PC-3 (cell line): Measurements from ENCODE around the gene CFAP57. TPM values are rescaled to one million over a fixed set of nuclear protein-coding genes. Genes with fewer than 3 reads are reported as not detected.

ENCODE experiments used
- ATAC-seq: fragments of 200-7000 bp; cut with Tn5 transposase; 2 replicates; pipeline ENCODE4 v1.9.1; 2020; ENCODE audit warnings: mild to moderate bottlenecking, moderate library complexity
- BruUV-seq: library from RNA; stranded (reverse); fragments of 400-500 nt; replicated peaks from 2 replicates; lab custom pipeline; 2021; lab: Mats Ljungman, UMichigan
- CTCF ChIA-PET: fragments of 300-600 bp; sonication (Branson Sonifier 250); formaldehyde crosslinking; loops from one replicate; lab custom pipeline; 2022; ENCODE audit warnings: antibody characterized with exemption; lab: Charles Lee
- POLR2A ChIA-PET: fragments of 300-600 bp; sonication (Branson Sonifier 250); formaldehyde crosslinking; loops from one replicate; lab custom pipeline; 2022; ENCODE audit warnings: antibody characterized with exemption; ENCODE audit not compliant: unreplicated experiment; lab: Charles Lee
- DNase-seq: peaks from one replicate; pipeline ENCODE4 v3.0.0-alpha.2; 2015
- H2AFZ ChIP-seq: fragments of 300-600 bp; sonication (generic); 2 replicates; pipeline ENCODE4 v1.6.0; 2016; ENCODE audit warnings: antibody characterized with exemption, low read length
- H3F3A ChIP-seq: fragments of 300-600 bp; sonication (generic); one replicate; pipeline ENCODE4 v1.6.0; 2017; ENCODE audit warnings: antibody characterized with exemption, low read length, control low read depth, mild to moderate bottlenecking; ENCODE audit not compliant: unreplicated experiment
- H3K27ac ChIP-seq: fragments of 300-600 bp; sonication (generic); 2 replicates; pipeline ENCODE4 v1.5.1; 2016; ENCODE audit warnings: mild to moderate bottlenecking, low read length
- H3K27me3 ChIP-seq: fragments of 300-600 bp; sonication (generic); 2 replicates; pipeline ENCODE4 v1.6.1; 2016; ENCODE audit warnings: low read length, mixed read lengths
- H3K36me3 ChIP-seq: fragments of 300-600 bp; sonication (generic); 2 replicates; pipeline ENCODE4 v1.6.1; 2016; ENCODE audit warnings: low read depth, mixed run types, low read length, mixed read lengths
- H3K4me1 ChIP-seq: fragments of 300-600 bp; sonication (generic); 2 replicates; pipeline ENCODE4 v1.5.1; 2016; ENCODE audit warnings: low read length; ENCODE audit not compliant: insufficient read depth
- H3K4me2 ChIP-seq: fragments of 300-600 bp; sonication (generic); 2 replicates; pipeline ENCODE4 v1.6.0; 2016; ENCODE audit warnings: low read length
- H3K4me3 ChIP-seq: fragments of 300-600 bp; sonication (generic); 2 replicates; pipeline ENCODE4 v1.5.1; 2016; ENCODE audit warnings: mild to moderate bottlenecking, low read length, mixed read lengths
- H3K79me2 ChIP-seq: fragments of 300-600 bp; sonication (generic); 2 replicates; pipeline ENCODE4 v1.6.1; 2017; ENCODE audit warnings: low read length, mixed read lengths
- H3K9ac ChIP-seq: fragments of 300-600 bp; sonication (generic); 2 replicates; pipeline ENCODE4 v1.6.0; 2016; ENCODE audit warnings: mild to moderate bottlenecking, low read length
- H3K9me2 ChIP-seq: fragments of 300-600 bp; sonication (generic); replicated peaks from 2 replicates; pipeline ENCODE4 v1.6.1; 2016; ENCODE audit warnings: mixed run types, low read length, mixed read lengths
- H3K9me3 ChIP-seq: fragments of 300-600 bp; sonication (generic); 2 replicates; pipeline ENCODE4 v1.6.1; 2016; ENCODE audit warnings: low read length, mixed read lengths
- H4K20me1 ChIP-seq: fragments of 300-600 bp; sonication (generic); 2 replicates; pipeline ENCODE4 v1.6.1; 2016; ENCODE audit warnings: low read length, mixed read lengths
- EZH2 ChIP-seq: fragments of 300-600 bp; sonication (generic); IDR thresholded peaks from one replicate; pipeline ENCODE4 v1.6.1; 2017; ENCODE audit warnings: antibody characterized with exemption, mild to moderate bottlenecking, low read length; ENCODE audit not compliant: unreplicated experiment
- EZH2phosphoT487 ChIP-seq: fragments of 300-600 bp; sonication (generic); IDR thresholded peaks from 2 replicates; pipeline ENCODE4 v1.6.1; 2018; ENCODE audit warnings: mild to moderate bottlenecking, antibody characterized with exemption, low read length, borderline replicate concordance
- intact Hi-C: fragments of 100-400 bp; cut with micrococcal nuclease; formaldehyde crosslinking; loops from 2 replicates; pipeline ENCODE4 v1.9.0; 2023
- total RNA-seq: library from RNA; depleted of rRNA; stranded (reverse); fragments of >200 nt; gene quantifications from 2 replicates; pipeline ENCODE4 v1.2.3, GENCODE V29; 2014
- TF ChIP-seq, protein P1 (sequence below): fragments of 300-600 bp; sonication (generic); conservative IDR thresholded peaks from 2 replicates; pipeline ENCODE4 v1.5.1; 2017; ENCODE audit warnings: antibody characterized with exemption, low read depth, mild to moderate bottlenecking, low read length

The CFAP57 gene
- total RNA-seq, 1 experiment from 2014 or later, result 1.2 TPM

GRCh38 chr1:43252225-43252624 is 80.1 kb downstream of the CFAP57 start:
- no peaks in the 10 kb centered on the region for H3K4me1 ChIP-seq
- ChIA-PET CTCF (no interaction called here), POLR2A (no interaction called here)
- no peak for ATAC-seq
- H3K79me2 ChIP-seq, result no peaks in the 10 kb centered on the region
- peaks cover 12% of the 10 kb centered on the region for H3K9me3 ChIP-seq
- H3K36me3 ChIP-seq, result no peaks in the 10 kb centered on the region
- BruUV-seq, result no TSS peak
- H3K9me2 ChIP-seq, result no peaks in the 10 kb centered on the region
- intact Hi-C loops, result no loop called here
- no peak overlapping the region for H3K4me3 ChIP-seq
- H3K9ac ChIP-seq, result no peak overlapping the region
- no peaks in the 10 kb centered on the region for H3F3A ChIP-seq
- H4K20me1 ChIP-seq, result no peaks in the 10 kb centered on the region
- no peak for DNase-seq
- H2AFZ ChIP-seq, result no peak overlapping the region
- no peak for TF ChIP-seq EZH2phosphoT487
- TF ChIP-seq EZH2, result no peak
- TF ChIP-seq, protein P1, sequence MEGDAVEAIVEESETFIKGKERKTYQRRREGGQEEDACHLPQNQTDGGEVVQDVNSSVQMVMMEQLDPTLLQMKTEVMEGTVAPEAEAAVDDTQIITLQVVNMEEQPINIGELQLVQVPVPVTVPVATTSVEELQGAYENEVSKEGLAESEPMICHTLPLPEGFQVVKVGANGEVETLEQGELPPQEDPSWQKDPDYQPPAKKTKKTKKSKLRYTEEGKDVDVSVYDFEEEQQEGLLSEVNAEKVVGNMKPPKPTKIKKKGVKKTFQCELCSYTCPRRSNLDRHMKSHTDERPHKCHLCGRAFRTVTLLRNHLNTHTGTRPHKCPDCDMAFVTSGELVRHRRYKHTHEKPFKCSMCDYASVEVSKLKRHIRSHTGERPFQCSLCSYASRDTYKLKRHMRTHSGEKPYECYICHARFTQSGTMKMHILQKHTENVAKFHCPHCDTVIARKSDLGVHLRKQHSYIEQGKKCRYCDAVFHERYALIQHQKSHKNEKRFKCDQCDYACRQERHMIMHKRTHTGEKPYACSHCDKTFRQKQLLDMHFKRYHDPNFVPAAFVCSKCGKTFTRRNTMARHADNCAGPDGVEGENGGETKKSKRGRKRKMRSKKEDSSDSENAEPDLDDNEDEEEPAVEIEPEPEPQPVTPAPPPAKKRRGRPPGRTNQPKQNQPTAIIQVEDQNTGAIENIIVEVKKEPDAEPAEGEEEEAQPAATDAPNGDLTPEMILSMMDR, result no peak
- H3K27ac ChIP-seq, result no peak overlapping the region
- no peaks in the 10 kb centered on the region for H3K27me3 ChIP-seq
- H3K4me2 ChIP-seq, result no peak overlapping the region

- TF ChIP-seq EZH2 (no peak), EZH2phosphoT487 (no peak)
- TF ChIP-seq, protein P1, result no peak
- H3K4me1 ChIP-seq, result no peaks in the 10 kb centered on the region
- H3F3A ChIP-seq, result no peaks in the 10 kb centered on the region
- no peak overlapping the region for H3K4me3 ChIP-seq
- H3K4me2 ChIP-seq, result no peak overlapping the region
- ATAC-seq, result no peak
- ChIA-PET CTCF (no interaction called here), POLR2A (no interaction called here)
- intact Hi-C loops, result no loop called here
- no peaks in the 10 kb centered on the region for H3K36me3 ChIP-seq
- no peak for DNase-seq
- no peak overlapping the region for H3K9ac ChIP-seq
- no peaks in the 10 kb centered on the region for H3K27me3 ChIP-seq
- no peak overlapping the region for H3K27ac ChIP-seq
- H3K9me3 ChIP-seq, result peaks cover 11% of the 10 kb centered on the region; the same call in 1 of the 2 replicates
- H3K79me2 ChIP-seq, result no peaks in the 10 kb centered on the region
- no TSS peak for BruUV-seq
- no peaks in the 10 kb centered on the region for H4K20me1 ChIP-seq
- no peaks in the 10 kb centered on the region for H3K9me2 ChIP-seq
- H2AFZ ChIP-seq, result no peak overlapping the region
These were observed 81.0 kb downstream of the CFAP57 start for GRCh38 chr1:43253173-43253572.

DNA sequence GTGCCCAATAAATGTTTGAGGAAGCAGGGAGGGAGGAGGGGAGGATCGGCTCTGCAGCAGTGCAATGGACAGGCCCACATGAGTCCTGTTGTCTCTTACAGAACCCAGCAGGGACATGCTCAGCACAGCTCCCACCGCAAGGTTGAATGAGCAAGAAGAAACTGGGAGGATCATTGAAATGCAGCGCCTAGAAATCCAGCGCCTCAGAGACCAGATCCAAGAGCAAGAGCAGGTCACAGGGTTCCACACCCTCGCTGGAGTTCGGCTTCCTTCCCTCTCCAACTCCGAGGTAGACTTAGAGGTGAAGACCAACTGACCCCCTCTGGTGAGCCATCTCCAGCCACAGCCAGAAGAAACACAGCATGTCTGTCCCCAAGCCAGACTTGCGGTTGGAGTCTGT is 81.7 kb downstream of the CFAP57 start:
- intact Hi-C loops, result no loop called here
- H3K36me3 ChIP-seq, result no peaks in the 10 kb centered on the region
- no peaks in the 10 kb centered on the region for H3F3A ChIP-seq
- no peak overlapping the region for H3K9ac ChIP-seq
- H3K9me3 ChIP-seq, result peaks cover 16% of the 10 kb centered on the region; the same call in 1 of the 2 replicates
- H3K27me3 ChIP-seq, result no peaks in the 10 kb centered on the region
- H3K27ac ChIP-seq, result no peak overlapping the region
- CTCF ChIA-PET, result no interaction called here
- POLR2A ChIA-PET, result no interaction called here
- TF ChIP-seq, protein P1, result no peak
- TF ChIP-seq EZH2, result no peak
- H3K4me1 ChIP-seq, result no peaks in the 10 kb centered on the region
- no peaks in the 10 kb centered on the region for H3K9me2 ChIP-seq
- no peak overlapping the region for H2AFZ ChIP-seq
- ATAC-seq (no peak), DNase-seq (no peak)
- no peak overlapping the region for H3K4me2 ChIP-seq
- BruUV-seq, result no TSS peak
- H3K4me3 ChIP-seq, result no peak overlapping the region
- H4K20me1 ChIP-seq, result no peaks in the 10 kb centered on the region
- H3K79me2 ChIP-seq, result no peaks in the 10 kb centered on the region
